ENCODE data around the gene TCP11L2. TPM values are rescaled to one million over a fixed set of nuclear protein-coding genes. Genes with fewer than 3 reads are reported as not detected.

Gene TCP11L2
- total RNA-seq, 1 donor from 2014 or later = 22.0 TPM

DNA sequence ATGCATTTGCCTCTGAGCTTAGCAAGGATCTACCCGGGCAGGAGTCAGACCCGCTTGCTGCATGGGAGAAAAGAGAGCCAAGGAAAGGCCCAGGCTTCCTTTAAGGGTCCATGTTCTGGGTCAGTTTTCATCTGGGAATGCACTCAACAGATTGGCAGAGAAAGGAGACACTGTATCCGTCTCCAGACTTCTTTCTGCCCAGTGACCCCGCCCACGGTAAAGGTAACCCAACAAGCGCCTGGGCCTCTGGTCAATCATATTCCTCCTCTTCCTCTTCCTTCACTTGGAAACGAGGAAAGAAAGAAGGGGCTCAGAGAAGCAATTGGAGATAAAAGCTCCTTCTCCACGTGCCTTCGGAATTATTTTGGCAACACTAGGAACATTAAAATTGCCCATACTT, 27.1 kb upstream of the TCP11L2 start:
- TF ChIP-seq EZH2 (IDR thresholded peaks at IDR 0.05; ENCODE audit: insufficient read depth, low read length) (no peak), CTCF (IDR thresholded peaks at IDR 0.05; ENCODE audit: insufficient read depth, low read depth, low read length) (no peak)
- H3K4me1 Mint-ChIP-seq (ENCODE audit: low read depth, unreplicated experiment) = peaks cover 4% of the 10 kb centered on the region
- peaks cover 8% of the 10 kb centered on the region for H3K27me3 Mint-ChIP-seq (ENCODE audit: low read depth, unreplicated experiment)
- no peak overlapping the region for H2AFZ ChIP-seq (ENCODE audit: low read depth, low read length)
- no peak for FAIRE-seq
- H3K36me3 Mint-ChIP-seq (ENCODE audit: low read depth, unreplicated experiment) = no peaks in the 10 kb centered on the region
- H3K4me2 ChIP-seq (ENCODE audit: low read length) = no peak overlapping the region
- no peak for DNase-seq (ENCODE audit: low read depth)
- no peaks in the 10 kb centered on the region for H3K36me3 ChIP-seq (ENCODE audit: insufficient read depth, low read length)
- no peak overlapping the region for H3K9ac ChIP-seq (ENCODE audit: low read length)
- no peaks in the 10 kb centered on the region for H3K9me3 ChIP-seq (ENCODE audit: insufficient read depth, low read depth, low read length)
- H3K27ac Mint-ChIP-seq (ENCODE audit: unreplicated experiment) = no peak overlapping the region
- no peaks in the 10 kb centered on the region for H3K4me1 ChIP-seq (ENCODE audit: insufficient read depth, low read length)
- peaks cover 4% of the 10 kb centered on the region for H3K9me3 Mint-ChIP-seq (ENCODE audit: unreplicated experiment)
- no peaks in the 10 kb centered on the region for H4K20me1 ChIP-seq (ENCODE audit: insufficient read depth, low read length)
- H3K27me3 ChIP-seq (ENCODE audit: insufficient read depth, low read length) = peaks cover 4% of the 10 kb centered on the region
- no peak overlapping the region for H3K27ac ChIP-seq (ENCODE audit: low read depth, low read length)
- no peak overlapping the region for H3K4me3 Mint-ChIP-seq (ENCODE audit: unreplicated experiment)
- H3K4me3 ChIP-seq (ENCODE audit: insufficient read depth, low read depth, low read length) = no peak overlapping the region
- H3K79me2 ChIP-seq (ENCODE audit: insufficient read depth, low read length) = no peaks in the 10 kb centered on the region

GRCh38 chr12:106276032-106276740, 26.3 kb upstream of the TCP11L2 start:
- Histone ChIP-seq H3K9ac (ENCODE audit: low read length) (no peak overlapping the region), H3K9me3 (ENCODE audit: insufficient read depth, low read depth, low read length) (no peaks in the 10 kb centered on the region), H3K27ac (ENCODE audit: low read depth, low read length) (no peak overlapping the region), H3K4me2 (ENCODE audit: low read length) (no peak overlapping the region), H3K4me3 (ENCODE audit: insufficient read depth, low read depth, low read length) (no peak overlapping the region), H2AFZ (ENCODE audit: low read depth, low read length) (no peak overlapping the region), H3K79me2 (ENCODE audit: insufficient read depth, low read length) (no peaks in the 10 kb centered on the region), H3K4me1 (ENCODE audit: insufficient read depth, low read length) (no peaks in the 10 kb centered on the region), H4K20me1 (ENCODE audit: insufficient read depth, low read length) (no peaks in the 10 kb centered on the region), H3K36me3 (ENCODE audit: insufficient read depth, low read length) (no peaks in the 10 kb centered on the region), H3K27me3 (ENCODE audit: insufficient read depth, low read length) (peaks cover 4% of the 10 kb centered on the region)
- no peak for TF ChIP-seq CTCF (IDR thresholded peaks at IDR 0.05; ENCODE audit: insufficient read depth, low read depth, low read length)
- TF ChIP-seq EZH2 (IDR thresholded peaks at IDR 0.05; ENCODE audit: insufficient read depth, low read length) = no peak
- Mint-ChIP-seq H3K4me1 (ENCODE audit: low read depth, unreplicated experiment) (peaks cover 4% of the 10 kb centered on the region), H3K4me3 (ENCODE audit: unreplicated experiment) (no peak overlapping the region), H3K36me3 (ENCODE audit: low read depth, unreplicated experiment) (no peaks in the 10 kb centered on the region), H3K27me3 (ENCODE audit: low read depth, unreplicated experiment) (peaks cover 5% of the 10 kb centered on the region), H3K27ac (ENCODE audit: unreplicated experiment) (no peak overlapping the region), H3K9me3 (ENCODE audit: unreplicated experiment) (peaks cover under 1% of the 10 kb centered on the region)
- DNase-seq (ENCODE audit: low read depth) = no peak
- FAIRE-seq = no peak

GRCh38 chr12:106280106-106280505, 22.4 kb upstream of the TCP11L2 start:
- peaks cover 3% of the 10 kb centered on the region for H3K36me3 Mint-ChIP-seq (ENCODE audit: low read depth, unreplicated experiment)

More at GRCh38 chr12:106280106-106280505, 22.4 kb upstream of the TCP11L2 start:
- Histone ChIP-seq H3K36me3 (ENCODE audit: insufficient read depth, low read length) (no peaks in the 10 kb centered on the region), H2AFZ (ENCODE audit: low read depth, low read length) (no peak overlapping the region), H3K27me3 (ENCODE audit: insufficient read depth, low read length) (peaks cover 4% of the 10 kb centered on the region), H3K9me3 (ENCODE audit: insufficient read depth, low read depth, low read length) (peaks cover 7% of the 10 kb centered on the region), H3K4me3 (ENCODE audit: insufficient read depth, low read depth, low read length) (no peak overlapping the region), H3K9ac (ENCODE audit: low read length) (no peak overlapping the region), H3K4me2 (ENCODE audit: low read length) (no peak overlapping the region), H3K79me2 (ENCODE audit: insufficient read depth, low read length) (no peaks in the 10 kb centered on the region), H3K4me1 (ENCODE audit: insufficient read depth, low read length) (no peaks in the 10 kb centered on the region), H4K20me1 (ENCODE audit: insufficient read depth, low read length) (no peaks in the 10 kb centered on the region), H3K27ac (ENCODE audit: low read depth, low read length) (no peak overlapping the region)
- DNase-seq (ENCODE audit: low read depth) (no peak), FAIRE-seq (no peak)
- Mint-ChIP-seq H3K27me3 (ENCODE audit: low read depth, unreplicated experiment) (peaks cover 5% of the 10 kb centered on the region), H3K27ac (ENCODE audit: unreplicated experiment) (no peak overlapping the region), H3K4me1 (ENCODE audit: low read depth, unreplicated experiment) (no peaks in the 10 kb centered on the region), H3K9me3 (ENCODE audit: unreplicated experiment) (peaks cover 6% of the 10 kb centered on the region), H3K4me3 (ENCODE audit: unreplicated experiment) (no peak overlapping the region)
- no peak for TF ChIP-seq CTCF (IDR thresholded peaks at IDR 0.05; ENCODE audit: insufficient read depth, low read depth, low read length)
- no peak for TF ChIP-seq EZH2 (IDR thresholded peaks at IDR 0.05; ENCODE audit: insufficient read depth, low read length)

All from astrocyte (in vitro differentiated cells and primary cell).